HG02938 (cell line): ENCODE measurements around the gene TDO2.
"Not testable (repeated sequence)": the region's sequence is repeated elsewhere in the genome, so short reads cannot be mapped to it uniquely, and the experiment has no call there.

Experiments used
- ATAC-seq: cut with Tn5 transposase; IDR thresholded peaks from one replicate; pipeline ENCODE4 v1.9.1; 2021; ENCODE audit warnings: mild to moderate bottlenecking, moderate library complexity; ENCODE audit not compliant: unreplicated experiment

The TDO2 gene

GRCh38 chr4:155903453-155903852 lies at the start of gene TDO2:
Gene TDO2, plus strand, starts transcription at chr4:155903696. Its CDS starts 63 bp downstream, at chr4:155903759.
- no peak for ATAC-seq

- peak; percentile 55 for ATAC-seq
These were observed 48.8 kb upstream of the TDO2 start for GRCh38 chr4:155854582-155855226.

GRCh38 chr4:155855897-155856296 lies 47.6 kb upstream of the TDO2 start:
- no peak for ATAC-seq

- ATAC-seq, result no peak
These were observed 37.3 kb upstream of the TDO2 start, which contains the start of gene ASIC5 for GRCh38 chr4:155866177-155866576. Gene ASIC5, minus strand, starts transcription at chr4:155866277. Its CDS starts 51 bp downstream, at chr4:155866226.

GRCh38 chr4:155875878-155876277 lies 27.6 kb upstream of the TDO2 start:
- no peak for ATAC-seq

GRCh38 chr4:155877971-155878370 lies 25.5 kb upstream of the TDO2 start:
- ATAC-seq, result no peak

- ATAC-seq, result no peak
These were observed 24.9 kb upstream of the TDO2 start for GRCh38 chr4:155878611-155879010.

- no peak for ATAC-seq
These were observed 23.7 kb upstream of the TDO2 start for GRCh38 chr4:155879767-155880166.

- ATAC-seq, result peak; percentile 67
These were observed 21.9 kb upstream of the TDO2 start for GRCh38 chr4:155881555-155881954.

GRCh38 chr4:155883895-155884294 lies 19.6 kb upstream of the TDO2 start:
- no peak for ATAC-seq

- no peak for ATAC-seq
These were observed 17.8 kb upstream of the TDO2 start for GRCh38 chr4:155885666-155886065.

GRCh38 chr4:155887045-155887444 lies 16.5 kb upstream of the TDO2 start:
- ATAC-seq, result no peak

GRCh38 chr4:155887847-155888570 lies 15.5 kb upstream of the TDO2 start:
- no peak for ATAC-seq

- ATAC-seq, result peak; percentile 98
These were observed 14.3 kb upstream of the TDO2 start for GRCh38 chr4:155889031-155889793.

GRCh38 chr4:155889946-155890345 lies 13.6 kb upstream of the TDO2 start:
- ATAC-seq, result no peak

- no peak for ATAC-seq
These were observed 12.4 kb upstream of the TDO2 start for GRCh38 chr4:155891058-155891457.

- not testable (repeated sequence) for ATAC-seq
These were observed 5.1 kb upstream of the TDO2 start for GRCh38 chr4:155898371-155898770.

- ATAC-seq, result no peak
These were observed 3.6 kb upstream of the TDO2 start for GRCh38 chr4:155899891-155900290.

- ATAC-seq, result no peak
These were observed 3.1 kb upstream of the TDO2 start for GRCh38 chr4:155900381-155900780.

GRCh38 chr4:155901013-155901412 lies 2.5 kb upstream of the TDO2 start:
- ATAC-seq, result no peak

- no peak for ATAC-seq
These were observed 835 bp downstream of the TDO2 start for GRCh38 chr4:155904331-155904730.
